Loucy (cell line): ENCODE results near the gene IPO5.

Source experiments
- H2AFZ ChIP-seq: fragments of 200-600 bp; sonication (generic); 2 replicates; pipeline ENCODE4 v1.6.0; 2016; ENCODE audit warnings: antibody characterized with exemption, mild to moderate bottlenecking, low read length, moderate library complexity
- H3F3A ChIP-seq: fragments of 200-600 bp; 2 replicates; pipeline ENCODE4 v1.6.0; 2016; ENCODE audit warnings: antibody characterized with exemption, low read depth, mild to moderate bottlenecking
- H3K27me3 ChIP-seq: fragments of 200-600 bp; sonication (generic); 2 replicates; pipeline ENCODE4 v1.6.1; 2014; ENCODE audit warnings: low read length, mild to moderate bottlenecking; ENCODE audit not compliant: insufficient read depth, poor library complexity, severe bottlenecking
- H3K36me3 ChIP-seq: fragments of 200-600 bp; sonication (generic); 2 replicates; pipeline ENCODE4 v1.6.1; 2016; ENCODE audit warnings: low read length; ENCODE audit not compliant: insufficient read depth
- H3K4me1 ChIP-seq: fragments of 200-600 bp; sonication (generic); 2 replicates; pipeline ENCODE4 v1.5.1; 2014; ENCODE audit warnings: low read length, mild to moderate bottlenecking; ENCODE audit not compliant: insufficient read depth, poor library complexity, severe bottlenecking
- H3K4me2 ChIP-seq: fragments of 200-600 bp; sonication (generic); 2 replicates; pipeline ENCODE4 v1.6.0; 2014; ENCODE audit warnings: antibody characterized with exemption, low read length, low read depth, mild to moderate bottlenecking; ENCODE audit not compliant: poor library complexity, severe bottlenecking
- H3K4me3 ChIP-seq: fragments of 200-600 bp; sonication (generic); 2 replicates; pipeline ENCODE4 v1.5.1; 2014; ENCODE audit warnings: low read length, mild to moderate bottlenecking, mixed read lengths; ENCODE audit not compliant: poor library complexity, severe bottlenecking
- H3K79me2 ChIP-seq: fragments of 200-600 bp; sonication (generic); 2 replicates; pipeline ENCODE4 v1.6.1; 2014; ENCODE audit warnings: low read length; ENCODE audit not compliant: insufficient read depth
- H3K9ac ChIP-seq: fragments of 200-600 bp; sonication (generic); 2 replicates; pipeline ENCODE4 v1.6.0; 2014; ENCODE audit warnings: mild to moderate bottlenecking, low read depth, low read length, moderate library complexity; ENCODE audit not compliant: poor library complexity, severe bottlenecking
- H3K9me2 ChIP-seq: fragments of 200-600 bp; sonication (generic); replicated peaks from 2 replicates; pipeline ENCODE4 v1.6.1; 2016; ENCODE audit warnings: low read depth, low read length, mixed read lengths
- H3K9me3 ChIP-seq: fragments of 200-600 bp; sonication (generic); 2 replicates; pipeline ENCODE4 v1.6.1; 2014; ENCODE audit warnings: mild to moderate bottlenecking, antibody characterized with exemption, low read length, low read depth; ENCODE audit not compliant: insufficient read depth
- H4K20me1 ChIP-seq: fragments of 200-600 bp; sonication (generic); 2 replicates; pipeline ENCODE4 v1.6.0; 2014; ENCODE audit warnings: antibody characterized with exemption, low read length, mild to moderate bottlenecking; ENCODE audit not compliant: insufficient read depth, poor library complexity, severe bottlenecking
- CTCF ChIP-seq: fragments of 200-600 bp; sonication (generic); conservative IDR thresholded peaks from 2 replicates; pipeline ENCODE4 v1.5.1; 2014; ENCODE audit warnings: mild to moderate bottlenecking, antibody characterized with exemption, low read length
- EZH2phosphoT487 ChIP-seq: fragments of 200-600 bp; IDR thresholded peaks from 2 replicates; pipeline ENCODE4 v1.6.1; 2018; ENCODE audit warnings: antibody characterized with exemption, mild to moderate bottlenecking, moderate library complexity, borderline replicate concordance

IPO5 gene

GRCh38 chr13:98066636-98067035, 113.2 kb downstream of the IPO5 start:
- no peak overlapping the region for H3K4me3 ChIP-seq
- no peaks in the 10 kb centered on the region for H3K27me3 ChIP-seq
- no peaks in the 10 kb centered on the region for H3K4me1 ChIP-seq
- no peaks in the 10 kb centered on the region for H3K36me3 ChIP-seq
- no peaks in the 10 kb centered on the region for H3F3A ChIP-seq
- H3K4me2 ChIP-seq = no peak overlapping the region
- no peak overlapping the region for H2AFZ ChIP-seq
- no peaks in the 10 kb centered on the region for H3K9me2 ChIP-seq
- H3K9ac ChIP-seq = no peak overlapping the region
- H3K79me2 ChIP-seq = no peaks in the 10 kb centered on the region
- H3K9me3 ChIP-seq = no peaks in the 10 kb centered on the region
- no peaks in the 10 kb centered on the region for H4K20me1 ChIP-seq
- no peak for TF ChIP-seq CTCF
- TF ChIP-seq EZH2phosphoT487 = no peak

DNA sequence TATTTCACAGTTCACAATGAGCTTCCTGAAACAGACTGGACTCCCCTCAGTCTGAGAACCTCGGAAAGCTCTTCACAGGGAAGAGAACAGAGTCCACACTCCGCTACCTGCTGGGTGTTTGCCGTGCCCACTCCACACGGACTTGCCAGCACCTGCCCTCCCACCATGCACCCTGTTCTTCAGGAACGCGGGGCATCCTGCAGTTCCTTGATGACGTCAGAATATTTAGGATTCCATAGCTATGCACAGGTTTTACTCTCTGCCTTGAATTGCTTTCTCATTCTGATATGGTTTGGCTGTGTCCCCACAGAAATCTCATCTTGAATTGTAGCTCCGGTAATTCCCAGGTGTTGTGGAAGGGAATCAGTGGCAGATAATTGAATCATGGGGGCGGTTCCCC, 115.0 kb downstream of the IPO5 start:
- Histone ChIP-seq H4K20me1 (no peaks in the 10 kb centered on the region), H3K4me2 (no peak overlapping the region), H3K36me3 (no peaks in the 10 kb centered on the region), H3K27me3 (no peaks in the 10 kb centered on the region), H3K79me2 (no peaks in the 10 kb centered on the region), H3K9ac (no peak overlapping the region), H3K9me2 (no peaks in the 10 kb centered on the region), H2AFZ (no peak overlapping the region), H3K4me3 (no peak overlapping the region), H3K4me1 (no peaks in the 10 kb centered on the region), H3F3A (no peaks in the 10 kb centered on the region), H3K9me3 (no peaks in the 10 kb centered on the region)
- TF ChIP-seq CTCF (no peak), EZH2phosphoT487 (no peak)

DNA sequence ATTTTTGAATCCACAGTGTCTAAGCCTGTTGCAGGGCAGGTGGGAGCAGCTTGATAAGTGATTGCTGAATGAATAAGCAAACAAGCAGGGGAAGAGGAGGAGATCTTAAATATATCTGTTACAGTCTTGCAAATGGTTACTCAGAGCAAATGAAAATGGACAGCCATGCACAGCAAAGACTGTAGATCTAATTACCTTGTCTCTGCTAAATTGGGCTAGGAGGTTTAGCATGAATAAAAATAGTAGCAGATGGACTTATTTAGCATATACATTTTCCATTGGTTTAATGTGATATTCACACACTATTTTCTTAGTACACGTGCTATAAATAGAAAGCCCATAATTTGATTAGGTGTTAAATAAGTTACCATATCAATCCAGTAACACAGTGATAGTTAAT, 116.5 kb downstream of the IPO5 start:
- Histone ChIP-seq H3K4me2 (no peak overlapping the region), H3K27me3 (no peaks in the 10 kb centered on the region), H3F3A (no peaks in the 10 kb centered on the region), H3K79me2 (no peaks in the 10 kb centered on the region), H2AFZ (no peak overlapping the region), H3K4me3 (no peak overlapping the region), H3K9me3 (no peaks in the 10 kb centered on the region), H4K20me1 (no peaks in the 10 kb centered on the region), H3K9ac (no peak overlapping the region), H3K9me2 (no peaks in the 10 kb centered on the region), H3K36me3 (no peaks in the 10 kb centered on the region), H3K4me1 (no peaks in the 10 kb centered on the region)
- TF ChIP-seq CTCF (no peak), EZH2phosphoT487 (no peak)
